Nephron progenitor cell (in vitro differentiated cells): Measurements from ENCODE around the gene RICTOR.

Experiments used
- DNase-seq: peaks from one replicate; pipeline ENCODE4 v3.0.0; 2021
- H3K27ac Mint-ChIP-seq: 2 replicates; pipeline ENCODE4 v1.8.0; 2021; ENCODE audit warnings: mild to moderate bottlenecking, moderate library complexity, mixed read lengths
- H3K27me3 Mint-ChIP-seq: 2 replicates; pipeline ENCODE4 v1.8.0; 2021; ENCODE audit warnings: mild to moderate bottlenecking, low read depth, mixed read lengths; ENCODE audit not compliant: poor library complexity
- H3K36me3 Mint-ChIP-seq: 2 replicates; pipeline ENCODE4 v1.8.0; 2021; ENCODE audit warnings: low read depth, mixed read lengths
- H3K4me1 Mint-ChIP-seq: 2 replicates; pipeline ENCODE4 v1.8.0; 2021; ENCODE audit warnings: mixed read lengths
- H3K4me3 Mint-ChIP-seq: 2 replicates; pipeline ENCODE4 v1.8.0; 2021; ENCODE audit warnings: mild to moderate bottlenecking, moderate library complexity, mixed read lengths
- H3K9me3 Mint-ChIP-seq: 2 replicates; pipeline ENCODE4 v1.8.0; 2021; ENCODE audit warnings: mild to moderate bottlenecking, moderate library complexity, mixed read lengths
- TF ChIP-seq, protein P1 (sequence below): fragments of 200-600 bp; sonication (generic); IDR thresholded peaks from 2 replicates; pipeline ENCODE4 v1.5.0; 2021; ENCODE audit warnings: antibody characterized with exemption

The RICTOR gene

DNA sequence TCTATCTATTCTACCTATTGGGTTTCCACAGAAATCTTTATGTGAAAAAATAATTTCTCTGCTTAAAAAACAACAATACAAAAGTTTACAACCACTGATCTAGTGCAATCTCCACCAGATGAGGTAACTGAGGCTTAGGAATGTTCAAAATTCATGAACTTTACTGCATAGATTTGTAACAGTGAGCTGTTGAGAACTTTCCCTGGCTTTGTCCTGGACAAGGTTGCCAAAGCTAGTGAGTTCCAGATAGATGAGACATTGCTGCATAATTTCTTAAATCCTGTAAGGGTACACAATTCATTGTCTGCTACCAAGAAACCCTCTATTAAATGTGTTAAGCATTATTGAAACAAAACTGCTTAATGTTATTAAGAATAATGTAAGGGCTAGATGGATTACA, 125.7 kb downstream of the RICTOR start:
- Mint-ChIP-seq H3K27ac (no peak overlapping the region), H3K9me3 (no peaks in the 10 kb centered on the region), H3K36me3 (peaks cover 45% of the 10 kb centered on the region), H3K4me3 (no peak overlapping the region), H3K4me1 (no peaks in the 10 kb centered on the region), H3K27me3 (no peaks in the 10 kb centered on the region)
- TF ChIP-seq, protein P1, sequence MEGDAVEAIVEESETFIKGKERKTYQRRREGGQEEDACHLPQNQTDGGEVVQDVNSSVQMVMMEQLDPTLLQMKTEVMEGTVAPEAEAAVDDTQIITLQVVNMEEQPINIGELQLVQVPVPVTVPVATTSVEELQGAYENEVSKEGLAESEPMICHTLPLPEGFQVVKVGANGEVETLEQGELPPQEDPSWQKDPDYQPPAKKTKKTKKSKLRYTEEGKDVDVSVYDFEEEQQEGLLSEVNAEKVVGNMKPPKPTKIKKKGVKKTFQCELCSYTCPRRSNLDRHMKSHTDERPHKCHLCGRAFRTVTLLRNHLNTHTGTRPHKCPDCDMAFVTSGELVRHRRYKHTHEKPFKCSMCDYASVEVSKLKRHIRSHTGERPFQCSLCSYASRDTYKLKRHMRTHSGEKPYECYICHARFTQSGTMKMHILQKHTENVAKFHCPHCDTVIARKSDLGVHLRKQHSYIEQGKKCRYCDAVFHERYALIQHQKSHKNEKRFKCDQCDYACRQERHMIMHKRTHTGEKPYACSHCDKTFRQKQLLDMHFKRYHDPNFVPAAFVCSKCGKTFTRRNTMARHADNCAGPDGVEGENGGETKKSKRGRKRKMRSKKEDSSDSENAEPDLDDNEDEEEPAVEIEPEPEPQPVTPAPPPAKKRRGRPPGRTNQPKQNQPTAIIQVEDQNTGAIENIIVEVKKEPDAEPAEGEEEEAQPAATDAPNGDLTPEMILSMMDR = no peak
- DNase-seq = no peak

DNA sequence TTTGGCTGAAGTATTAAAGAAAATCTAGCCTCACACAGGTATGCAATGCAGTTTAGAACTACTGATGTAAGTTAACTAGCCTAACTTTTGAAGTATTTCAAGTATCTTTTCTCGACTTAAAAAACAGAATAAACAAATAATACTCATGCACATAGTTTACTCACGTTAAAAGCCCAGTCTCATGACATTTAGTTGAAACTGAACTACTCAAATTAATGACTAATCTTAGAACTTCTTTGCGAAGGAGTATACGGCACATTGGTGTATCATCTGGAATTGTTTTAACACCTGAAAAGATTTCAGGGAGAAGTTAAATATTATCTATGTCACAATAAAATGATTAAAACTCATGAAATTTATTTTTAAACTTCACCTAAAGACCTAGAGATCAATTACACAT, 129.9 kb downstream of the RICTOR start:
- no peaks in the 10 kb centered on the region for H3K9me3 Mint-ChIP-seq
- DNase-seq = no peak
- H3K4me3 Mint-ChIP-seq = no peak overlapping the region
- no peaks in the 10 kb centered on the region for H3K4me1 Mint-ChIP-seq
- no peak overlapping the region for H3K27ac Mint-ChIP-seq
- H3K36me3 Mint-ChIP-seq = peaks cover 19% of the 10 kb centered on the region
- no peaks in the 10 kb centered on the region for H3K27me3 Mint-ChIP-seq
- TF ChIP-seq, protein P1 = no peak

DNA sequence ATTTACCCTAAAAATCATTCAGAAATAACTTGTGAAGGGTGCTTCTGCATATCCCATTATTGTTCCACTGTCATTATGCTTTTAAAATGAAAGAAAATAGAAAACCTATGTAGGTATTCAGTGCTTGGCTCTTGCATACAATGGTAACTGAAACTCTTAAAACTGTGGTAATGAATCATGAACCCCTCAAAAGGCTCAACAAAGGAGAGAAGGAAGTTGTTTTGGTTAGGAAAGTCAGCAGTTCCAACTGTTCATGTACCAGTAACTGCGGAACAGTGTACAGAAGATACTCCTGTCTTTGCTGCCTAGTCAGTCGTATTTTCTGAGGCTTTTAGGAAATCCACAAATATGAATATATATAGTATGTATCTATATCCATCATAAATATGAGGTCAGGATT, 132.3 kb downstream of the RICTOR start:
- Mint-ChIP-seq H3K4me3 (no peak overlapping the region), H3K36me3 (peaks cover 19% of the 10 kb centered on the region), H3K27me3 (no peaks in the 10 kb centered on the region), H3K4me1 (no peaks in the 10 kb centered on the region), H3K9me3 (no peaks in the 10 kb centered on the region), H3K27ac (no peak overlapping the region)
- no peak for DNase-seq
- TF ChIP-seq, protein P1 = no peak

DNA sequence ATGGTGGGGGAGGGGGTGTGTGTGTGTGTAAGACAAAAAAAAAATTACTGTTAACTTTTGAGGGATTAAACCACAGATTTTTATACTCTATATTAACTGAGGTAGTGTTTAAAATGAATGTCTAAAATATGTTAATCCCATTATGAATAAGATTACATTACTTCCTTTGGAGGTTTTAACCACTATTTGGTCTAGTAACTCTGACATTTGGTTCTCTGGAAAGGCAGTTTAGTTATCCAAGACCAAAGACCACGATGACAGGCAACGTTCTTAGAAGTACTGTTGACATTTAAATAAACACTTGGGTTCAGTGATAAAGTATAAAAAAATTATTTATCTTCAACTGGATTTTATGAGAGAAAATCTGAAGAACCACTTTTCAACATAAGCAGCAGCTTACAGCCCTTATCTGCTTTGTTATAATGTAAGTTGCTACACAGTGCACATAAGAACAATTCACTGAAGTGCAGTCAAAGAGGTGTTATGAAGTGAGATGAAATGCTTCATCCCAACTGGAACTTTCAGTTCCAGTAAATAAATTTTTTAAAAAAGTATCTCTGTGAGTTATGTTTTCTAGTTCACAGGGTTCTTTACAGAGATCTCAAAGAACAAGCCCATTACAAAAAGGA, 133.9 kb downstream of the RICTOR start:
- Mint-ChIP-seq H3K9me3 (no peaks in the 10 kb centered on the region), H3K36me3 (peaks cover 19% of the 10 kb centered on the region), H3K27ac (no peak overlapping the region), H3K4me1 (no peaks in the 10 kb centered on the region), H3K4me3 (no peak overlapping the region), H3K27me3 (no peaks in the 10 kb centered on the region)
- DNase-seq = no peak
- TF ChIP-seq, protein P1 = no peak

DNA sequence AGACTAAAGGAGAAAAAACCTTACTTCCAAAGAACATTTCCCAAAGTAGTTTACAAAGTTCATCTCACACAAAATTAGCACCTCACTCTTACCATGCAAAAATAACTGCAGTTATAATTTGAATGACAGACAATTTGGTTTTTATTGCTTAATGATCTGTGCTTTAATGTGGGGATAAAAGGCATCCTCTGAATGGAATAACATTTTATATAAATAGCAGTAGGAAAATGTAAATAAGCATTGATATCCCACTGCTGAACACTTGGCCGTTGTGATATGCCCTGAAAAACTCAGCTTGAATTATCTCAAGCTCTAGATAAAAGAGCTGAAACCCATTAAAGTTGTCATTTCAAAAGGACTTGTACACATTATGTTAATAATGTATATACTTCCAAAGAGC, 135.2 kb downstream of the RICTOR start:
- no peak overlapping the region for H3K4me3 Mint-ChIP-seq
- peak overlapping the region; percentile 83 for H3K27ac Mint-ChIP-seq
- TF ChIP-seq, protein P1 = no peak
- H3K36me3 Mint-ChIP-seq = peaks cover 14% of the 10 kb centered on the region
- H3K4me1 Mint-ChIP-seq = no peaks in the 10 kb centered on the region
- no peak for DNase-seq
- H3K9me3 Mint-ChIP-seq = no peaks in the 10 kb centered on the region
- no peaks in the 10 kb centered on the region for H3K27me3 Mint-ChIP-seq

DNA sequence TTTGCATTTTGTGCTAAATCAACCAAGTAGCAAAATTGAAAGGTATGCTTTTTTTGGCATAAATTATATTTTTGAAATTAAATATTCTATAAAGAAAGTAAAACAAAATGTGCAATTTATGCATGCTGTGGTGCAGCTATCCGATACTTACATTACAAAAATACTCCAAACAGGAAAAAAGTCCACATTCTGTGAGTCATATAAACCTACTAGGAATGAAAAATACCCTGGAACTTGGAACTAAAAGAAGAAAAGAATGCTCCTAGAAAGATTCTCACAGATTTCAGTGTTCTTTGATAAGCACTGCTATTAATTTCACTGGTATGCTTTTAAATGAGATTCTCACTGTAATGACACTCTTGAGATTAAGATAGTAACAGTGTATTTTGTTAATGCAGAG, 135.8 kb downstream of the RICTOR start:
- H3K36me3 Mint-ChIP-seq = peaks cover 14% of the 10 kb centered on the region
- H3K27ac Mint-ChIP-seq = no peak overlapping the region
- TF ChIP-seq, protein P1 = no peak
- DNase-seq = no peak
- no peaks in the 10 kb centered on the region for H3K27me3 Mint-ChIP-seq
- H3K9me3 Mint-ChIP-seq = no peaks in the 10 kb centered on the region
- H3K4me1 Mint-ChIP-seq = no peaks in the 10 kb centered on the region
- no peak overlapping the region for H3K4me3 Mint-ChIP-seq
